ENCODE data around the gene C12orf57. TPM values are rescaled to one million over a fixed set of nuclear protein-coding genes. Genes with fewer than 3 reads are reported as not detected.

C12orf57 gene
- total and polyA plus RNA-seq, 2 of the 13 experiments (the other 11 are each of a cell fraction or from before 2014, with no cell fraction given): 84.0 to 287 TPM

GRCh38 chr12:6943722-6944380, at the start of gene C12orf57, which contains the start of gene RNU7-1 (continued):
- TF ChIP-seq, protein P1, sequence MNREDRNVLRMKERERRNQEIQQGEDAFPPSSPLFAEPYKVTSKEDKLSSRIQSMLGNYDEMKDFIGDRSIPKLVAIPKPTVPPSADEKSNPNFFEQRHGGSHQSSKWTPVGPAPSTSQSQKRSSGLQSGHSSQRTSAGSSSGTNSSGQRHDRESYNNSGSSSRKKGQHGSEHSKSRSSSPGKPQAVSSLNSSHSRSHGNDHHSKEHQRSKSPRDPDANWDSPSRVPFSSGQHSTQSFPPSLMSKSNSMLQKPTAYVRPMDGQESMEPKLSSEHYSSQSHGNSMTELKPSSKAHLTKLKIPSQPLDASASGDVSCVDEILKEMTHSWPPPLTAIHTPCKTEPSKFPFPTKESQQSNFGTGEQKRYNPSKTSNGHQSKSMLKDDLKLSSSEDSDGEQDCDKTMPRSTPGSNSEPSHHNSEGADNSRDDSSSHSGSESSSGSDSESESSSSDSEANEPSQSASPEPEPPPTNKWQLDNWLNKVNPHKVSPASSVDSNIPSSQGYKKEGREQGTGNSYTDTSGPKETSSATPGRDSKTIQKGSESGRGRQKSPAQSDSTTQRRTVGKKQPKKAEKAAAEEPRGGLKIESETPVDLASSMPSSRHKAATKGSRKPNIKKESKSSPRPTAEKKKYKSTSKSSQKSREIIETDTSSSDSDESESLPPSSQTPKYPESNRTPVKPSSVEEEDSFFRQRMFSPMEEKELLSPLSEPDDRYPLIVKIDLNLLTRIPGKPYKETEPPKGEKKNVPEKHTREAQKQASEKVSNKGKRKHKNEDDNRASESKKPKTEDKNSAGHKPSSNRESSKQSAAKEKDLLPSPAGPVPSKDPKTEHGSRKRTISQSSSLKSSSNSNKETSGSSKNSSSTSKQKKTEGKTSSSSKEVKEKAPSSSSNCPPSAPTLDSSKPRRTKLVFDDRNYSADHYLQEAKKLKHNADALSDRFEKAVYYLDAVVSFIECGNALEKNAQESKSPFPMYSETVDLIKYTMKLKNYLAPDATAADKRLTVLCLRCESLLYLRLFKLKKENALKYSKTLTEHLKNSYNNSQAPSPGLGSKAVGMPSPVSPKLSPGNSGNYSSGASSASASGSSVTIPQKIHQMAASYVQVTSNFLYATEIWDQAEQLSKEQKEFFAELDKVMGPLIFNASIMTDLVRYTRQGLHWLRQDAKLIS (CRISPR knock-in tag; IDR thresholded peaks at IDR 0.05): peak; percentile 98
- no peak for TF ChIP-seq ZMYM3 (CRISPR knock-in tag; IDR thresholded peaks at IDR 0.05)
- TF ChIP-seq, protein P2, sequence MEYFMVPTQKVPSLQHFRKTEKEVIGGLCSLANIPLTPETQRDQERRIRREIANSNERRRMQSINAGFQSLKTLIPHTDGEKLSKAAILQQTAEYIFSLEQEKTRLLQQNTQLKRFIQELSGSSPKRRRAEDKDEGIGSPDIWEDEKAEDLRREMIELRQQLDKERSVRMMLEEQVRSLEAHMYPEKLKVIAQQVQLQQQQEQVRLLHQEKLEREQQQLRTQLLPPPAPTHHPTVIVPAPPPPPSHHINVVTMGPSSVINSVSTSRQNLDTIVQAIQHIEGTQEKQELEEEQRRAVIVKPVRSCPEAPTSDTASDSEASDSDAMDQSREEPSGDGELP (IDR thresholded peaks at IDR 0.05; ENCODE audit: borderline replicate concordance, low read depth): no peak
- peak; percentile 67; the same call in 1 of the 2 replicates for TF ChIP-seq ZNF776 (CRISPR knock-in tag; IDR thresholded peaks at IDR 0.05)
- peak; percentile 70; the same call in 1 of the 2 replicates for TF ChIP-seq KDM5B (CRISPR knock-in tag; IDR thresholded peaks at IDR 0.05; ENCODE audit: borderline replicate concordance)
- TF ChIP-seq, protein P3, sequence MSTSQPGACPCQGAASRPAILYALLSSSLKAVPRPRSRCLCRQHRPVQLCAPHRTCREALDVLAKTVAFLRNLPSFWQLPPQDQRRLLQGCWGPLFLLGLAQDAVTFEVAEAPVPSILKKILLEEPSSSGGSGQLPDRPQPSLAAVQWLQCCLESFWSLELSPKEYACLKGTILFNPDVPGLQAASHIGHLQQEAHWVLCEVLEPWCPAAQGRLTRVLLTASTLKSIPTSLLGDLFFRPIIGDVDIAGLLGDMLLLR (CRISPR knock-in tag; IDR thresholded peaks at IDR 0.05): peak; percentile 59; the same call in 1 of the 2 replicates
- TF ChIP-seq ZNF720 (CRISPR knock-in tag; IDR thresholded peaks at IDR 0.05): no peak
- TF ChIP-seq STAG1 (CRISPR knock-in tag; IDR thresholded peaks at IDR 0.05): no peak; the same call in 1 of the 2 replicates
- TF ChIP-seq ZNF562 (CRISPR knock-in tag; IDR thresholded peaks at IDR 0.05; ENCODE audit: borderline replicate concordance): peak; percentile 28
- TF ChIP-seq KMT2B (CRISPR knock-in tag; IDR thresholded peaks at IDR 0.05): peak; percentile 72
- no peak for TF ChIP-seq NFRKB (IDR thresholded peaks at IDR 0.05)
- TF ChIP-seq ZNF75D (CRISPR knock-in tag; IDR thresholded peaks at IDR 0.05; ENCODE audit: borderline replicate concordance): no peak
- no peak; the same call in 1 of the 2 replicates for TF ChIP-seq ZNF451 (CRISPR knock-in tag; IDR thresholded peaks at IDR 0.05)
- TF ChIP-seq, protein P4, sequence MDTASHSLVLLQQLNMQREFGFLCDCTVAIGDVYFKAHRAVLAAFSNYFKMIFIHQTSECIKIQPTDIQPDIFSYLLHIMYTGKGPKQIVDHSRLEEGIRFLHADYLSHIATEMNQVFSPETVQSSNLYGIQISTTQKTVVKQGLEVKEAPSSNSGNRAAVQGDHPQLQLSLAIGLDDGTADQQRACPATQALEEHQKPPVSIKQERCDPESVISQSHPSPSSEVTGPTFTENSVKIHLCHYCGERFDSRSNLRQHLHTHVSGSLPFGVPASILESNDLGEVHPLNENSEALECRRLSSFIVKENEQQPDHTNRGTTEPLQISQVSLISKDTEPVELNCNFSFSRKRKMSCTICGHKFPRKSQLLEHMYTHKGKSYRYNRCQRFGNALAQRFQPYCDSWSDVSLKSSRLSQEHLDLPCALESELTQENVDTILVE (CRISPR knock-in tag; IDR thresholded peaks at IDR 0.05): peak; percentile 70
- 0 out of 2 replicates have a peak, but pooled peaks have one; percentile 28 for TF ChIP-seq MEIS2 (CRISPR knock-in tag; IDR thresholded peaks at IDR 0.05)
- TF ChIP-seq HOXA5 (CRISPR knock-in tag; IDR thresholded peaks at IDR 0.05): peak; percentile 69; the same call in 1 of the 2 replicates
- TF ChIP-seq ZNF414 (CRISPR knock-in tag; IDR thresholded peaks at IDR 0.05): no peak; the same call in 1 of the 2 replicates
- TF ChIP-seq ZNF775 (CRISPR knock-in tag; IDR thresholded peaks at IDR 0.05; ENCODE audit: borderline replicate concordance): peak; percentile 91; the same call in 1 of the 2 replicates
- TF ChIP-seq ZNF510 (CRISPR knock-in tag; IDR thresholded peaks at IDR 0.05; ENCODE audit: low read depth): 0 out of 2 replicates have a peak, but pooled peaks have one; percentile 36
- peak; percentile 84 for TF ChIP-seq THAP11 (CRISPR knock-in tag; IDR thresholded peaks at IDR 0.05)
- peak; percentile 57 for TF ChIP-seq RARA (CRISPR knock-in tag; IDR thresholded peaks at IDR 0.05)
- peak; percentile 94; the same call in 1 of the 2 replicates for TF ChIP-seq ZNF672 (CRISPR knock-in tag; IDR thresholded peaks at IDR 0.05)
- TF ChIP-seq ZNF547 (CRISPR knock-in tag; IDR thresholded peaks at IDR 0.05): no peak
